Measurements from ENCODE around the gene STK36.
A peak's percentile ranks its signal among the peaks of the same experiment; 100 is the strongest.

Gene STK36

DNA sequence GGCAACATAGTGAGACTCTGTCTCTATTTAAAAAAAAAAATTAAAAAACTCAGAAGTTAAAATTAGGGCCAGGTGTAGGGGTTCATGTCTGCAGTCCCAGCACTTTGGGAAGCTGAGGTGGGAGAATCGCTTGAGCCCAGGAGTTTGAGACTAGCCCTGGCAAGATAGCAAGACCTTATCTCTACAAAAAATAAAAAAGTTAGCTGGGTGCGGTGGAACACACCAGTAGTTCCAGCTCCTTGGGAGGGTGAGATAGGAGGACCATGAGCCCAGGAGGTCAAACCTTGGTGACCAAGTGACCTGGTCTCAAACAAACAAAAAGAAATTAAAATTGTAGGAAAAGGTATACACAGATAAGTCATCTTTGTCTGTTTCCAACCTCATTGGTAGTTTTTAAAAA lies 50.0 kb downstream of the STK36 start:
- no peak for DNase-seq

DNA sequence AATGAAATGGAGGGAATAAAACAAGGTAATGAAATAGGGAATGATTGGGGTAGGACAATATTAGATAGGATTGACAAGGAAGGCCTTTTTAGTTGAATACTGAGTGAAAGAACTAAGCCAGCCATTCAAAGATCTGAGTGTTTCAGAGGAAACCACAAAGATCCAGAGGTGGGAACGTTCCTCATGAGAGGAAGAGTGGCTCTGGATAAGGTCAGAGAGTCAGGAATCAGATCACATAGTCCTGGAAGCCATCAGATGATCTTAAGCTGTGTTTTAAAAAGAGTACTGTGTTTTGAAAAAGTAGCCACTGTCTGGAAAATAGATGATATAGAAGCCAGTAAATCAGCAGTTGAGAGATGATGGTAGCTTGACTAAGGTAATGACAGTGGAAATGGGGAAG lies 50.5 kb downstream of the STK36 start:
- no peak for DNase-seq

DNA sequence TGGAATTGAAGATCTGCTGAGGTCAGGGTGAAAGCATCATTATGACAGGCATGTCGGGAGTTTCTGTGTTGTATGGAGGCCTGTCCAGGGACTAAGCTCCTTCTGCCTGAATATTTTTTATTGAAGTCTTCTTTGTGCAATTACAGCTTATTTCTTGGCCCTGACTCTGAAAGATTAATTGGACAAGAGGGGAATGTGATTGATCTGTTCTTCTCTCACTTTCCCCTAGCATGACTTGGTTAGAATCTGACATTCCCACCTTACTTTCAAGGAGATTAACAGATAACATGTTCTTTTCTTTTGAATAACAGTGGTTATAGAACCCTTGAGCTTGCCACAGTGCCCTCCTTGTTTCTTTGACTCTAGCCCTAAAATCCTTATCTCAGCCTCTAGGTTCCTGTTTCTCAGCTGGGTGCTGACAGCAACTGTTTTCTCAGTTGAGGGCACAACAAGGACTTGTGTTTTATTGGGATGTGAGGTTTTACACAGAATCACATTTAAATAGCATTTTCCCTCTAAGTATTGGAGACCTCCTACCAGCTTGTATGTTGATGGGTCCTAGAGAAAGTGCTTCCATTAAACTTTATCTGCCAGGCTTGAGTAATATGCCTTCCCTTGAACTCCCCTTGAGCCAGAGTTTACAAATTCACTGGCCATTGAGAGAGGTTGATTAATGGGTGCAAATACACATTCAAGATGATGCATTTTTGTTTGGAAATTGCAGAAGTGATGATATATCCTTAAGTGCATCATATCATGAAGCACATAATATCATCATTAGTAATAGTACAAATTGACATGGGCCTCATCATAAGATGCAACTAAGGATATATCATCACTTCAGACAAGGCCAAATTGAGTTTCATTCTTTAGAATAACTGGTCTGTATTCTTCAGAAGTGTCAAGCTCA lies 51.2 kb downstream of the STK36 start:
- no peak for DNase-seq

DNA sequence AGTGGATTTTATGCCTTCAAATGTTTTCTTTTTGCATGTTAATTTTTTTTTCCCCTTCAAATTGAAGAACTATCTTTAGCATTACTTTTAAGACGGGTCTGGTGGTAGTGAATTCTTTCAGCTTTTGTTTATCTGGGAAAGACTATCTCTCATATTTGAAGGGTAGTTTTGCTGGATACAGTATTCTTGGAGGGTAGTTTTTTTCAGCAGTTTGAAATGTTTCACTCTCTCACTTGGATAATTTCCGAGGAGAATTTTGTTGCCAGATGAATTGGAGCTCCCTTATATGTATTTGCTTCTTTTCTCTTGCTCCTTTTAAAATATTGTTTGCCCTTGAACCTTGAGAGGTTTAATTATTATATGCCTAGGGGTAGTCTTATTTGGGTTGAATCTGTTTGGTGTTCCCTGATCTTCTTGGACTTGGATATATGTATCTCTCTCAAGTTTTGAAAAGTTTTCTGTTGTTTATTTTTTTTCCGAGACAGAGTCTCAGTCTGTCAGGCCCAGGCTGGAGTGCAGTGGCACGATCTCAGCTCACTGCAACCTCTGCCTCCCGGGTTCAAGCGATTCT lies 54.2 kb downstream of the STK36 start:
- no peak for DNase-seq

DNA sequence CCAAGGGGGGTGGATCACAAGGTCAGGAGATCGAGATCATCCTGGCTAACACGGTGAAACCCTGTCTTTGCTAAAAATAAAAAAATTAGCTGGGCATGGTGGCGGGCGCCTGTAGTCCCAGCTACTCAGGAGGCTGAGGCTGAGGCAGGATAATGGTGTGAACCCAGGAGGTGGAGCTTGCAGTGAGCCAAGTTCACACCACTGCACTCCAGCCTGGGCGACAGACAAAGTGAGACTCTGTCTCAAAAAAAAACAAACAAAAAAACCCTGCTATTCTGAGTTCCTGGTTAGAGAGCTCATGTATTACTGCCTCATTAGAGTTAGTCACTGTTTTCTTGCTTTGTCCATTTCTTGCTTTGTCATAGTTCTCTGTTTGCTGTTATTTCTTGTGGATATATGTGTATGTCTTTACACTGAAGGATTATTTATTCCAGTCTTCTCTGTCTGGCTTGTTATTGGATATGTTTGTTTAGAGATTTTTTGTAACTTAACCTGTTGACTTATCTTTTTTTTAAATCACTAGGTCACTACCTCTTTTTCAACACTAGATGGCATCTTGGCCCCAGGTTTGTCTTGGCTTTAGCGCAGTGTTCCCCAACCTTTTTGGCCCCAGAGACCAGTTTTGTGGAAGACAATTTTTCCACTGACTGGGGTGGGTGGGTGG lies 55.7 kb downstream of the STK36 start:
- no peak for DNase-seq

DNA sequence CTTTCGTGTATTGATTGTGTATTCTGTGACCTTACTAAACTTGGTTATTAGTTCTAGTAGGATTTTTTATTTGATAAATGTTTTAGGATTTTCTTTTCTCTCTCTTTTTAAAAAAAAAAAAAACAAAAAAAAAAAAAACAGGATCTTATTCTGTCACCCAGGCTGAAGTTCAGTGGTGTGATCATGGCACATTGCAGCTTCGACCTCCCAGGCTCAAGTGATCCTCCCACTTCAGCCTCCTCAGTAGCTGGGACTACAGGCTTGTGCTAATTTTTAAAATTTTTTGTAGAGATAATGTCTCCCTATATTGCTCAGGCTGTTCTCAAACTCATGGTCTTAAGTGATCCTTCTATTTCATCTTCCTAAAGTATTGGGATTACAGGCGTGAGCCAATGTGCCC lies 57.8 kb downstream of the STK36 start:
- DNase-seq = no peak

DNA sequence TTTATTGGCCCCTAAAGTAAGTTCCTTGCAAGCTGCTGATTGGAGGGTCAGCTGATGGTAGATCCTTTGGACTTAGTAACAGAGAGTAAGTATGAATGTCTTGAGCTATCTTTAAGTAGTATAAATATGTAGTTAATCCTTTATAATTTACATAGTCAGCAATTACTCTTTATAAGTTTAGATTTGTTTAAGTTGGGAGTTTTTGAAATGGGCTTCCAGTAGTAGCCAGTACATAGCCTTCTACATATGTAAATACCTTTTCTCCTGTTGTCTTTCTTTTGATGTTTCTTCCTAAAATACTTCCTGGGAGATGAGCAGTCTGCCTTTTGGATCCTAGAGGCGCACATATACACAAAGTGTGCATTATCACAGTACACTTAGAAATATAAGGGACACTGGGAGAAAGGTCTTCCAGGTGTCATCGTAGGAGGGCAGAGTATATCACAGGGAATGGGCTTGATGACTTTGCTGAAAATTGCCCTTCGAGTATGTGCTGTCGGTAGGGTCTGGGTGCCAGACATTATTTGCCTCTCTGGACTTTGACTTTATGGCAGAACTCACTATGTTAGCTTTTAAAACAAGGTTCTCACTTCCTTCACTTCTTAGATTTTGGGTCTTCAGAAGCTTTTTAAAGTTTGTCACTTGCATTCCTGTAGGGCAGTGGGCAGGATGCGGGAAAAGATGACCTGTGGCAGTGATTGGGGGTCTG lies 60.3 kb downstream of the STK36 start:
- no peak for DNase-seq

DNA sequence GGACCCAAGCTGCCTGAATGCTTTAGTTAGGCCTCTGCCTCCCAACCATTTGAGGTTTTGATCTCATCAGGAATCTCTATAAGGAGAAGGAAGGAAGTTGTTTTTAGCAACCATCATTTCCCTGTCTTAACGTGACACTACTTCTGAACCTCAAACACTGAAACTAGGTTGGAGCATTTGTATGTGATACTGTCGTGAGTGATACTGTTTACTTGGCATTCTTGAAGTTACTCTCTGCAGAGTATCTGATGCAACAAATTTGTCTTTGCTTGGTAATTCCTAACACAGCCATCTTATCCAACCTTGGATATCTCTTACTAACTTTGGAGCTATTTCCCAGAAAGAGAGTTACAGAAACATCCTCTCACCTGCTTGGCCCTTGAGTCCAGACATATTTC lies 60.9 kb downstream of the STK36 start:
- DNase-seq = no peak

DNA sequence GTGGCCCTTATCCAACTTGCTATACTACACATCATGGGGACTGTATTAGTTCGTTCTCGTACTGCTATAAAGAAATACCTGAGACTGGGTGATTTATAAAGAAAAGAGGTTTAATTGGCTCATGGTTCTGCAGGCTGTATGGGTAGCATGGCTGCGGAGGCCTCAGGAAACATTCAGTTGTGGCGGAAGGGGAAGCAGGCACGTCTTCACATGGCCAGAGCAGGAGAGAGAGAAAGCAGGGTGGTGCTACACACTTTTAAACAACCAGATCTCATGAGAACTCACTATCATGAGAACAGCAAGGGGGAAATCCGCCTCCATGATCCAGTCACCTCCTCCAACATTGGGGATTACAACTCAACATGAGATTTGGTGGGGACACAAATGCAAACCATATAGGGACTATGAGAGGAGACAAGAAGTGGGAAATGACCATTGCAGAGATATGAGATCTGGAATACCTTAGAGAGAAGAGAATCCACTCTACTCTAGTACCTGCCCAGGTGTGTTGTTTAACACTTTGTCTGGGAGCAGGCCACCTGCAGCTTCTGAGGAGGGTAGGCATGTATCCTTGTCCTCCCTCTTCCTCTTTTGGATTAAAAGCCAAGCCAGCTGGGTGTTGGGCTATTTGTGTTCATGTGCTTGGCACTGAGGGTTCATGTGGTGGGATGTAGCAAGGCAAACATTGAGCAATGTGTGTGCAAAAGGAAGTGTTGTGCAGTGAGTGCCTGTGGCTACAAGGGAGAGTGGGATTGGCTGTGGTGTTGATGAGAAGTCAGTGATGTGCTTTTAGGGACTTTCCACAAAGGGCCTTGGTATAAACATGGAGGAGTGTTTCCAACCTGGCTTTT lies 61.5 kb downstream of the STK36 start:
- no peak for DNase-seq

DNA sequence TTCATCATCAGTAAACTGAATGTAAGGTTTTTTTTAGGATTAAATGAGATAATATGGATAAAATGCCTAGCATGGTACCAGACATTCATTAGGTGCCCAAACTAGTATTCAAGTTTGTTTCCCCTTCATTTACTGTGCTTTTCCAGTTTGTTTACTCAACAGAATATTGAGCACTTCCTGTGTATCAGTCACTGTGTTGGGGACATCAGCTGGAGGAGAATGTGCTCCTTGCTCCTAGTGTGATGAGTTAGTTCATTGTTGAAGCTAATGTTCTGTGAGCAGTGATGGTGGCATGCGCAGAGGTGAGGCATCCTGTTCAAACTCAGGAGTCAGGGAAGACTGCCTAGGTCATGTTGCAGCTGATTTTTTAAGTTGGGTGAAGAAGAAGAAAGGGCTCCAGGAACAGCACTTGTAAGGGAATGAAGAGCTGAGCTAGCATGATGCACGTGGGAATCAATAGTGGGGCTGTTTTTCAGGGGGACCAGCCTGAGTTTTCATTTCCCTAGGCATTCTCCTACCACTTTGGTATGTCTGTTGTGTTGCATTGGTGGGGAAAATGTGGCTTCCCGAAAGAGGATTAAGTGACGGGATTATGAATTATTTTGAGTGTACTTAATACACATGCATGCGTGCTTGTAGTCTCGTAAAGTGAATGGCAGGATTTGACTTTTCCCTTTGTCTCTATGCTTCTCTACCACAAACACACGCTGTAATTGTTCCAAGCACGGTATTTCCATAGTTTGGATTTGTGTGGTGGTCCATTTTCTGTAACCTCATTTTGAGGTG lies 62.5 kb downstream of the STK36 start:
- DNase-seq = no peak

DNA sequence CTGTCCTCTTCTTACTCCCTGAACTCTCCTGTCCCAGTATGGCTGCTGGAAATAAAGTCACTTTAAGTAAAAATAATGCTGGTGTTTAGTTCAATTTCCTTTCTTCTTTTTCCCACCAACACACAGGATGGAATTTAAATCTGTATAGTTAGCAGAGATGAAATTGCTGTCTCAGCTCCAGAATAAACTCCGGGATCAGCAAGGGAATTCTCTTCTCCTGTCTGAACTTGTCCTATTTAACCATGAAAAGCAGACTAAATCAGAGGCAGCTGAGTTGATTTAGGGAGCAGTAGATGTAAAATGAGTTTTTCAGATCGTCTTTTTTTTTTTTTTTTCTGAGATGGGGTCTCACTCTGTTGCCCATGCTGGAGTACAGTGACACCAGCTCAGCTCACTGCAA lies 64.6 kb downstream of the STK36 start:
- no peak for DNase-seq

DNA sequence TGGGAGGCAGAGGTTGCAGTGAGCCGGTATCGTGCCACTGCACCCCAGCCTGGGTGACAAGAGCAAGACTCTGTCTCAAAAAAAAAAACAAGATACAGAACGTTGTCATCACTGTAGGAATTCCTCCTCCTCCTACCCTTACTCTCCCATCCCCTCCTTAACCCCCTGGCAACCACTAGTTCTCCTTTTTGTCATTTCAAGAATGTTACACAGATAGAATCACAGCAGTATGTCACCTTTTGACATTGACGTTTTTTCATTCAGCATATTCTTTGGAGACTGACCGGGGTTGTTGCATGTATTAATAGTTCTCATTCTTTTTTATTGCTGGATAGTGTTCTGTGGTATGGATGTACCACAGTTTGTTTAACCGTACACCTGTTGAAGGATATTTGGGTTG lies 71.2 kb downstream of the STK36 start:
- no peak for DNase-seq

DNA sequence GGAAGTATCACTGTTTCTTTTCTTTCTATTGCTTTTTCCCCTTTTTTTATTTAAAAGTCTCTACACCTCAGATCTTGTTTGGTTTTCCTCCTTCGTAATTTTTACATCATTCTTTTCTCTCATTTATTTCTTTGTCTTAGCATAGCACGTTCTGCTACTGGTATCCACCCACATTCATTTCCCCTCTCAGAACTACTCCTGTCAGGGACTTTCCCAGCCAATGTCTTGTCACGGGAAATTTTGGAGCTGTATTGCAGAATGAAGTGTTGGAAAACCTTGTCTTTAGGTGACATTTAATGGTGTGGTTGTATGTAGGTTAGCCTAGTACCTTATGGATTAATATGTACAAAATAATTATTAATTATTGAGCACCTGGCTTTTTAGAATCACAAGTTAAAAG lies 72.7 kb downstream of the STK36 start:
- no peak for DNase-seq

DNA sequence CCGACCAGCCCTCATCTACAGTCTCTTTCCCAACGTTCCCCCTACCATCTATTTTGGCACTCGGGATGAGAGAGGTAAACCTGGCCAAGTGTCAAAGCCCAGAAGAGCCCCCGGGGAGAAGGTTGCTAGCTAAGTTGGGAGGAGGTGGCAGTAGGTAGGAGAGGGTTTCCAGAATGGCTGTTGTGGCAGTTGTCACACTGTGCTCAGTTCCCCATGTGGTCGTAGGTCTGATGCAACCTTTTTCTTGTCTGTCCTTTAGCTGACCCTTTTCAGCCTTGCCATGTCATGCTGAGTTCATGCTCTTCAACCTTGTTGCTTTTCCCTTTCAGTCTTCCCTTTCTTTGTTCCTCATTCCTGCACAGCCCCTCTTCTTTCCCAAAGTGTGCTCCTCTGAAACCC lies 73.3 kb downstream of the STK36 start:
- DNase-seq = no peak

DNA sequence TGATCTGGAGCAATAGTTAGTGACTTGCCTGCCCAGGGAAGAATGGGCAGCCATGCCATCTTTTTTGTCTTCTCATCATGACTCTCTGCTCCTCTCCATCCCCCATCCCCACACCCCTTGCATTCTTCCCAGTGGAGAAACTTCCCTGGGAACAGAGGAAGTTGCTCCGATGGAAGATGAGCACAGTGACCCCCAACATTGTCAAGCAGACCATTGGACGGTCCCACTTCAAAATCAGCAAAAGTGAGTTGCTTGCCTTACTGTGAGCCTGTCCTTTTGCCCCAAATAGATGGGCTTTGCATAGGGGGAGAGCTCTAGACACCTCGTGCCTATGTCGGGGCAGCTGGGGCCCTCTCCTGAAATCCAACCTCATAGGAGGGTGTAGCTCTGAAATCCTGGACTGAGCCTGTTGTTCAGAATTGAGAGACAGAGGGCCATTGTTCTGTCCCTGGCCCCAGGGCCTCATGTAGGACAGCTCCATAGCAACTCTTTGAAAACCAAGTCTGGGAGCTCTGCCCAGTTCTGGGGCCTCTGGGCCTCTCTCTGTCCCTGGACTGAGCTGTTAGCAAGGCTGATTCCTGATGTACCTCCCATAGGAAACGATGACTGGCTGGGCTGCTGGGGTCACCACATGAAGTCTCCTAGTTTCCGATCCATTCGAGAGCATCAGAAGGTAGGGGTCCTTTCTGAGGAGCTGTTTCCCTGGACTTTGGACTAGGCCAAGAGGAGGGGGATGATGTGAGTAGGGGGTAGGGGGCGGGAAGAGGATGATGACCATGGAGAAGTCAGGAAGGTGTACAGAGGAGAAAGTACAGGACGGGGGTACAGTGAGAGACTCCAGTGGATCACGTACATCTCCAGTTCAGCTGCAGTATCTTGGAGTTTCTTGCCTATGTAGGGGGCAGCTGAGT lies 73.9 kb downstream of the STK36 start:
- peak; percentile 77 for DNase-seq

DNA sequence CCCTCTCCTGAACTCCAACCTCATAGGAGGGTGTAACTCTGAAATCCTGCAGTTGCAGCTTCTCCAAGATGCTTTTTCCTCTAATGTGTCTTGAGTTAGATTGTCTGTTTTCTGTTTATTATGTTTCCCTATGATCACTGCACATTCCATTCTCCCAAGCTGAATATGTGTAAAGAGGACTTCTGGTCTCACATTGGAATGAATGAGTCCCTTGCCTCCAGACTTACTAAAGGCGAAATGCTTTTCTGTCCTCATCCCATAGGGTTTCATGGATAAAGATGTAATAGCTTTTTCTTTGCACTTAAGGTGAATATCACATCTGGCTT lies 74.5 kb downstream of the STK36 start:
- DNase-seq = no peak

DNA sequence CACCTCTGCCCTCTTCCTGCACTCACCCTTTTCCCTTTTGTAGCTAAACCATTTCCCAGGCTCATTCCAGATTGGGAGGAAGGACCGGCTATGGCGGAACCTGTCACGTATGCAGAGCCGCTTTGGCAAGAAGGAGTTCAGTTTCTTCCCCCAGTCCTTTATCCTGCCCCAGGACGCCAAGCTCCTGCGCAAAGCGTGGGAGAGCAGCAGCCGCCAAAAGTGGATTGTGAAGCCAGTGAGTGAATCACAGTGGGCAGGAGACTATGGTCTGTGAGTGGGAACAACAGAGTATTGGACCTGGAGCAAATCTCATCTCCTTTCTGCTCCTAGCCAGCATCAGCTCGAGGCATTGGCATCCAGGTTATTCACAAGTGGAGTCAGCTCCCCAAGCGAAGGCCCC lies 75.1 kb downstream of the STK36 start:
- DNase-seq = no peak

DNA sequence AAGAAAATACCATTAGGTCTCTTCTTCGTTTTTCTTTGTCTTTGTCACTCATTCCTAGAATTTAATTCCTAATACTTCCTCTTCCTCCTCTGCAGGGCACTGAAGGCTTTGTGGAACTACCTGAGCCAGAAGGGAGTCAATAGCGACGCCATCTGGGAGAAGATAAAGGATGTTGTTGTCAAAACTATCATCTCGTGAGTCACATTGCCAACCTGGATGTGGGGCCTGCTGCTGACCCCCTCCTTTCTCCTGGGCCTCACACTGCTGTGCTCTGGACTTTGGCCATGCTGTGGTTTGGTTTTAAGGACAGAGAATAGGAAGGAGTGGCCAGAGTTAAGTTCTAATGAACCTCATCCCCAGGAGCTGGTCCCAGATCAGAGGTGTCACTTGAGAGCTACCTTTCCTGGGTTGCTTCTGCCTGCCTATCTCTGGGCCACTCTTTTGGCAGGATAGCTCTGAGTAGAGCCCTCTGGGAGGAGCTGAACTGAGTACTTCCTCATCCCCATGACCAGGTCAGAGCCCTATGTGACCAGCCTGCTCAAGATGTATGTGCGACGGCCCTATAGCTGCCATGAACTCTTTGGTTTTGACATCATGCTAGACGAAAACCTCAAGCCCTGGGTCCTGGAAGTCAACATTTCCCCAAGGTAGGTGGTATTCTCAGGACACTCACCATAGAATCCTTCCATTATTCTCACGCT lies 77.0 kb downstream of the STK36 start:
- no peak for DNase-seq

Data from islet precursor cell (in vitro differentiated cells).